Psoas muscle (tissue), 8 donors: Measurements from ENCODE around the gene SLC39A11. TPM values are rescaled to one million over a fixed set of nuclear protein-coding genes. Genes with fewer than 3 reads are reported as not detected.
A peak's percentile ranks its signal among the peaks of the same experiment; 100 is the strongest.

ENCODE experiments used
- ATAC-seq, 4 donors: fragments of 200-7000 bp; cut with Tn5 transposase; one replicate each; pipeline ENCODE4 v1.9.1; 2020; ENCODE audit warnings: moderate library complexity in 3 of 4, mild to moderate bottlenecking in 2 of 4
- DNase-seq, 2 donors: peaks; one replicate each; pipeline ENCODE4 v3.0.0-alpha.2; 2020
- H3K27ac ChIP-seq: fragments of 200-600 bp; one replicate; pipeline ENCODE4 v1.8.0; 2022
- H3K27me3 ChIP-seq, 3 donors: fragments of 200-600 bp in 1 of 3; one replicate each; pipeline versions ENCODE4 v1.6.1 to v1.8.0; 2013 to 2022; ENCODE audit warnings: low read length in 2 of 3, mild to moderate bottlenecking in 2 of 3, moderate library complexity in 1 of 3; ENCODE audit not compliant: insufficient read depth in 3 of 3
- H3K36me3 ChIP-seq, 2 donors: fragments of 200-600 bp in 1 of 2; one replicate each; pipeline versions ENCODE4 v1.6.1 to v1.8.0; 2013 to 2022; ENCODE audit warnings: low read depth in 1 of 2, mild to moderate bottlenecking in 1 of 2, moderate library complexity in 1 of 2; ENCODE audit not compliant: insufficient read depth in 1 of 2
- H3K4me1 ChIP-seq: fragments of 200-600 bp; one replicate; pipeline ENCODE4 v1.8.0; 2022
- H3K4me3 ChIP-seq: fragments of 200-600 bp; one replicate; pipeline ENCODE4 v1.8.0; 2022; ENCODE audit warnings: mild to moderate bottlenecking
- H3K9me3 ChIP-seq: fragments of 200-600 bp; one replicate; pipeline ENCODE4 v1.8.0; 2022
- WGBS, 3 donors: extraction: QIAGEN DNeasy Blood & Tissue Kit; methylation state at CpG; one replicate each; pipeline versions ENCODE4 v1.1.6 to v1.1.7; 2013; 5-methylcytosine and 5-hydroxymethylcytosine counted together
- intact Hi-C, 2 donors: fragments of 100-400 bp; cut with DNase I; formaldehyde crosslinking; loops; one replicate each; pipeline versions ENCODE4 v1.11.0 to v1.14.2; 2022
- polyA plus RNA-seq, 3 donors: library from polyadenylated mRNA; stranded (reverse); fragments of 200-250 nt; gene quantifications; one replicate each; pipeline ENCODE4 v1.2.3, GENCODE V29; 2013
- total RNA-seq, 4 donors: library from RNA; stranded (reverse); fragmentation: NEBNext Ultra II Directional in 2 of 4; extraction: Animal tissue kit (Norgen Biotek cat#: 25700) in 2 of 4; gene quantifications; one replicate each; pipeline versions ENCODE4 v1.2.1 to v1.2.4, GENCODE V29; 2021 to 2023
- TF ChIP-seq, protein P1 (sequence below): fragments of 200-600 bp; IDR thresholded peaks from one replicate; pipeline ENCODE4 v1.8.0; 2022; ENCODE audit warnings: antibody characterized with exemption
- donor health status: healthy with polysubstance abuse.
- donor health status: DM: no; HTN: no; CAD: no; lungs with moderate emphysema.
- donor health status: Bipolar disorder and iron deficiency.
- donor health status: healthy.
- donor health status: DM: yes; HTN: yes; CAD: no.
- donor health status: DM: no; HTN: no; CAD: no.
- donor health status: DM: no; HTN: no; CAD: no.
- donor health status: DM: yes; HTN: yes; CAD: no.

SLC39A11 gene
- total and polyA plus RNA-seq, 7 donors = 1.6 to 9.7 (median 7.9) TPM

DNA sequence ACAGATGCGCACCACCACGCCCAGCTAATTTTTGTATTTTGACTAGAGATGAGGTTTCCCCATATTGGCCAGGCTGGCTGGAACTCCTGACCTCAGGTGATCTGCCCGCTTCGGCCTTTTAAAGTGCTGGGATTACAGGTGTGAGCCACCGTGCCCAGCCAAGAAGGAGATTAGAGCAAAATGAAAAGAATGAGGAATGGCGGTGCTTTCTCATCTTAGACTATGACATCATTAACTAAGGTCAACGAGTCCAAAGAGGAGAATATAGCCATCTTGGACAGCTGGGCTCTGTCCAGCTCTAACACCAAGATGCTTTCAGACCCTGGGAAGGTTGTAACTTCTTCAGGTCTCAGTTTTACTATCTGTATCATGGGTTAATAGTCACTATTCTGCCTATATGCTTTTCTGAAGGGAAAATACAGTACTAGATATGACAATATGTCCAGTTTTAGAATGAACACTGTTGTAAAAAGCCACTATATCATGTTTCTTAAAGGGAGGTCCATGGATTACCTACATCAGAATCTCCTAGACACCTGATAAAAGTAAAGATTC, 76.7 kb downstream of the SLC39A11 start:
- intact Hi-C loops = loop anchor here in 1 of 2 donors (5.0 kb wide), 1 partner anchor 943 kb away; no protein-coding TSS in a partner anchor

GRCh38 chr17:73013816-73014663, 78.4 kb downstream of the SLC39A11 start:
- TF ChIP-seq, protein P1, sequence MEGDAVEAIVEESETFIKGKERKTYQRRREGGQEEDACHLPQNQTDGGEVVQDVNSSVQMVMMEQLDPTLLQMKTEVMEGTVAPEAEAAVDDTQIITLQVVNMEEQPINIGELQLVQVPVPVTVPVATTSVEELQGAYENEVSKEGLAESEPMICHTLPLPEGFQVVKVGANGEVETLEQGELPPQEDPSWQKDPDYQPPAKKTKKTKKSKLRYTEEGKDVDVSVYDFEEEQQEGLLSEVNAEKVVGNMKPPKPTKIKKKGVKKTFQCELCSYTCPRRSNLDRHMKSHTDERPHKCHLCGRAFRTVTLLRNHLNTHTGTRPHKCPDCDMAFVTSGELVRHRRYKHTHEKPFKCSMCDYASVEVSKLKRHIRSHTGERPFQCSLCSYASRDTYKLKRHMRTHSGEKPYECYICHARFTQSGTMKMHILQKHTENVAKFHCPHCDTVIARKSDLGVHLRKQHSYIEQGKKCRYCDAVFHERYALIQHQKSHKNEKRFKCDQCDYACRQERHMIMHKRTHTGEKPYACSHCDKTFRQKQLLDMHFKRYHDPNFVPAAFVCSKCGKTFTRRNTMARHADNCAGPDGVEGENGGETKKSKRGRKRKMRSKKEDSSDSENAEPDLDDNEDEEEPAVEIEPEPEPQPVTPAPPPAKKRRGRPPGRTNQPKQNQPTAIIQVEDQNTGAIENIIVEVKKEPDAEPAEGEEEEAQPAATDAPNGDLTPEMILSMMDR = no peak
- Histone ChIP-seq H3K27ac (no peak overlapping the region), H3K36me3 (no peaks in the 10 kb centered on the region), H3K4me1 (no peaks in the 10 kb centered on the region), H3K4me3 (no peak overlapping the region), H3K9me3 (peaks cover 7% of the 10 kb centered on the region), H3K27me3 (no peaks in the 10 kb centered on the region)
- WGBS, 3 donors = 66 to 74% (median 68%) methylated on average over 14 of the region's 14 CpGs
- DNase-seq (no peak), ATAC-seq (peak in 1 of 4 donors; percentile 15)
- intact Hi-C loops = no loop called here

More for the DNA sequence above, 76.7 kb downstream of the SLC39A11 start:
- no peak overlapping the region for H3K27ac ChIP-seq
- TF ChIP-seq, protein P1 = no peak
- no peaks in the 10 kb centered on the region for H3K36me3 ChIP-seq
- WGBS, 3 donors = 84 to 88% (median 85%) methylated on average over 7 of the region's 7 CpGs
- DNase-seq (no peak), ATAC-seq (no peak)
- no peak overlapping the region for H3K4me3 ChIP-seq
- H3K27me3 ChIP-seq = no peaks in the 10 kb centered on the region
- peaks cover 11% of the 10 kb centered on the region for H3K9me3 ChIP-seq
- no peaks in the 10 kb centered on the region for H3K4me1 ChIP-seq

DNA sequence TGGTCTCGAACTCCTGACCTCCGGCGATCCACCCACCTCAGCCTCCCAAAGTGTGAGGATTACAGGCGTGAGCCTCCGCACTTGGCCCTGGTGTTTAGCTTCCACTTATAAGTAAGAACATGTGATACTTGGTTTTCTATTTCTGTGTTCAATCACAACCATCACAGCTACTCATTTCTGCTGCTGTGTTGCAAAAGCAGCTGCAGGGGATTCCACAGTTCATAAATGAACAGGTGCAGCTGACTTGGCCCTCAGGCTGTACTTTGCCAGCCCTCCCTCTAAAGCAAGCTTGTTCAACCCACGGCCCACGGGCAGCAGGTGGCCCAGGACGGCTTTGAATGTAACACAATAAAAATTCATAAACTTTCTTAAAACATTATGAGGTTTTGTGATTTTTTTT, 79.2 kb downstream of the SLC39A11 start:
- intact Hi-C loops = no loop called here
- Histone ChIP-seq H3K27ac (no peak overlapping the region), H3K27me3 (no peaks in the 10 kb centered on the region), H3K4me1 (no peaks in the 10 kb centered on the region), H3K9me3 (peaks cover 5% of the 10 kb centered on the region), H3K36me3 (no peaks in the 10 kb centered on the region), H3K4me3 (no peak overlapping the region)
- WGBS, 3 donors = 40 to 58% (median 43%) methylated on average over 8 of the region's 8 CpGs
- peak; percentile 53 to 87 (median 74) for ATAC-seq
- DNase-seq = no peak
- TF ChIP-seq, protein P1 = no peak

- WGBS, 3 donors = 71 to 77% (median 76%) methylated on average over 8 of the region's 8 CpGs
Measured at GRCh38 chr17:73011016-73011486, 81.4 kb downstream of the SLC39A11 start.

More at GRCh38 chr17:73011016-73011486, 81.4 kb downstream of the SLC39A11 start:
- no peak for DNase-seq
- Histone ChIP-seq H3K27me3 (no peaks in the 10 kb centered on the region), H3K9me3 (no peaks in the 10 kb centered on the region), H3K27ac (no peak overlapping the region), H3K4me1 (no peaks in the 10 kb centered on the region), H3K36me3 (no peaks in the 10 kb centered on the region), H3K4me3 (no peak overlapping the region)
- ATAC-seq = no peak
- TF ChIP-seq, protein P1 = no peak
- intact Hi-C loops = no loop called here
